A549 (cell line): ENCODE data around the gene SRD5A3. TPM values are rescaled to one million over a fixed set of nuclear protein-coding genes. Genes with fewer than 3 reads are reported as not detected.

Source experiments
- ATAC-seq, 2 experiments: fragments of 200-7000 bp in 1 of 2; fragments of >200 bp in 1 of 2; cut with Nextera tagmentation in 1 of 2; cut with Tn5 transposase in 1 of 2; 3 replicates each; pipeline versions ENCODE4 v1.8.0 to v1.9.1; 2018 to 2020; ENCODE audit warnings: mild to moderate bottlenecking in 1 of 2, moderate library complexity in 1 of 2
- CTCF ChIA-PET: fragments of 300-600 bp; sonication (Branson Sonifier 250); formaldehyde crosslinking; extraction: SDS; loops from one replicate; lab custom pipeline; 2021; ENCODE audit warnings: antibody characterized with exemption, inconsistent platforms; lab: Yijun Ruan, JAX
- POLR2A ChIA-PET: fragments of 350-600 bp; formaldehyde crosslinking; extraction: SDS; loops from one replicate; lab custom pipeline; 2021; ENCODE audit warnings: antibody characterized with exemption, inconsistent platforms; lab: Yijun Ruan, JAX
- DNase-seq, 2 experiments: peaks; one replicate each; pipeline versions ENCODE4 v3.0.0 to v3.0.0-alpha.2; 2011 to 2016; ENCODE audit warnings: low read depth in 1 of 2, low spot score in 1 of 2
- FAIRE-seq: peaks from 2 replicates; lab custom pipeline; 2011; peaks lifted over from hg19 to GRCh38; lab: Jason Lieb, UNC
- H3K27ac ChIP-seq, 2 experiments: fragments of >200 bp; sonication (Bioruptor Twin); formaldehyde crosslinking; 3 replicates each; pipeline ENCODE4 v1.5.1; 2016 to 2017
- H3K4me1 ChIP-seq: fragments of >200 bp; sonication (Bioruptor Twin); formaldehyde crosslinking; 3 replicates; pipeline ENCODE4 v1.6.1; 2016
- H3K4me2 ChIP-seq: fragments of >200 bp; sonication (Bioruptor Twin); formaldehyde crosslinking; 3 replicates; pipeline ENCODE4 v1.6.1; 2016
- H3K4me3 ChIP-seq: fragments of >200 bp; sonication (Bioruptor Twin); formaldehyde crosslinking; 3 replicates; pipeline ENCODE4 v1.5.1; 2016
- H3K9me3 ChIP-seq: fragments of >200 bp; sonication (Bioruptor Twin); formaldehyde crosslinking; 3 replicates; pipeline ENCODE4 v1.6.1; 2016
- CBX2 ChIP-seq: fragments of 200-600 bp; sonication (generic); IDR thresholded peaks from 2 replicates; pipeline ENCODE4 v1.6.1; 2016; ENCODE audit warnings: low read depth, mild to moderate bottlenecking, borderline replicate concordance
- CBX8 ChIP-seq: fragments of 200-600 bp; sonication (generic); IDR thresholded peaks from 2 replicates; pipeline ENCODE4 v1.6.1; 2016
- CEBPB ChIP-seq, 2 experiments: fragments of >200 bp in 1 of 2; sonication (Bioruptor Twin) in 1 of 2; formaldehyde crosslinking in 1 of 2; IDR thresholded peaks; 2 replicates each; pipeline ENCODE4 v1.6.1; 2012 to 2016
- EP300 ChIP-seq, 2 experiments: fragments of >200 bp; sonication (Bioruptor Twin); formaldehyde crosslinking; IDR thresholded peaks; 2 replicates in 1 of 2; 3 replicates in 1 of 2; pipeline ENCODE4 v1.6.1; 2016 to 2017
- ESRRA ChIP-seq: fragments of 150-350 bp; IDR thresholded peaks from 2 replicates; pipeline ENCODE4 v1.6.1; 2014; ENCODE audit warnings: mild to moderate bottlenecking, low read length, borderline replicate concordance
- HES2 ChIP-seq: fragments of >200 bp; sonication (Bioruptor Twin); formaldehyde crosslinking; IDR thresholded peaks from 2 replicates; pipeline ENCODE4 v1.6.1; 2016
- HOXB13 ChIP-seq: fragments of 250-450 bp; sonication (Bioruptor Pico); IDR thresholded peaks from 2 replicates; pipeline ENCODE4 v1.5.0; 2020; ENCODE audit warnings: low read depth, mild to moderate bottlenecking, moderate library complexity
- HOXB5 ChIP-seq: fragments of 250-450 bp; sonication (Bioruptor Pico); IDR thresholded peaks from 2 replicates; pipeline ENCODE4 v1.5.0; 2020; ENCODE audit warnings: mild to moderate bottlenecking, moderate library complexity
- KDM1A ChIP-seq: fragments of 200-600 bp; sonication (generic); IDR thresholded peaks from 2 replicates; pipeline ENCODE4 v1.6.1; 2016; ENCODE audit warnings: low read depth, mild to moderate bottlenecking
- KDM5A ChIP-seq: fragments of 200-600 bp; sonication (generic); IDR thresholded peaks from 2 replicates; pipeline ENCODE4 v1.6.1; 2016; ENCODE audit warnings: antibody characterized with exemption, mild to moderate bottlenecking
- NPAS2 ChIP-seq: fragments of 250-450 bp; sonication (Bioruptor Pico); IDR thresholded peaks from 2 replicates; pipeline ENCODE4 v1.8.0; 2022; ENCODE audit warnings: mild to moderate bottlenecking, moderate library complexity, borderline replicate concordance
- PHF8 ChIP-seq: fragments of 200-600 bp; sonication (generic); IDR thresholded peaks from 2 replicates; pipeline ENCODE4 v1.6.1; 2016; ENCODE audit warnings: low read depth, mild to moderate bottlenecking, antibody characterized with exemption, moderate library complexity, borderline replicate concordance
- RARB ChIP-seq: fragments of 250-450 bp; sonication (Bioruptor Pico); IDR thresholded peaks from 2 replicates; pipeline ENCODE4 v1.8.0; 2021; ENCODE audit warnings: mild to moderate bottlenecking, moderate library complexity
- REST ChIP-seq: fragments of 200-600 bp; sonication (generic); IDR thresholded peaks from 2 replicates; pipeline ENCODE4 v1.6.1; 2016; ENCODE audit warnings: antibody characterized with exemption, mild to moderate bottlenecking, moderate library complexity
- TFCP2L1 ChIP-seq: fragments of 250-450 bp; sonication (Bioruptor Pico); IDR thresholded peaks from 2 replicates; pipeline ENCODE4 v1.5.0; 2021; ENCODE audit warnings: mild to moderate bottlenecking
- ZNF302 ChIP-seq: fragments of 250-450 bp; sonication (Bioruptor Pico); IDR thresholded peaks from 2 replicates; pipeline ENCODE4 v1.9.0; 2021; ENCODE audit warnings: inconsistent platforms, mild to moderate bottlenecking, moderate library complexity
- WGBS: methylation state at CpG from one replicate; pipeline ENCODE4 v1.1.6; 2017; ENCODE audit errors: missing lambda C conversion rate; 5-methylcytosine and 5-hydroxymethylcytosine counted together
- polyA plus RNA-seq, 4 experiments: library from polyadenylated mRNA; depleted of rRNA in 3 of 4; stranded (reverse); fragments of >200 nt; fragmentation: RNase III in 1 of 4; extraction: RNeasy Plus Mini Kit Qiagen cat#74134 plus additional on column Dnase treatment in 1 of 4; gene quantifications; 2 replicates in 3 of 4; 3 replicates in 1 of 4; pipeline ENCODE4 v1.2.3, GENCODE V29; 2011 to 2017
- TF ChIP-seq, protein P1 (sequence below): fragments of >200 bp; sonication (Bioruptor Twin); formaldehyde crosslinking; IDR thresholded peaks from 3 replicates; pipeline ENCODE4 v1.5.1; 2016
- TF ChIP-seq, protein P2 (sequence below): IDR thresholded peaks from 2 replicates; pipeline ENCODE4 v1.6.1; 2012
- TF ChIP-seq, protein P3 (sequence below): fragments of 250-450 bp; sonication (Bioruptor Pico); IDR thresholded peaks from 2 replicates; pipeline ENCODE4 v1.5.0; 2020; ENCODE audit warnings: low read depth, mild to moderate bottlenecking, moderate library complexity

The SRD5A3 gene
- polyA plus RNA-seq, 2 of the 4 experiments (the other 2 are of a cell fraction), result 5.9 to 11.1 TPM

GRCh38 chr4:55346851-55347255 lies 811 bp downstream of the SRD5A3 start:
- ChIA-PET POLR2A (interaction anchor here (1.5 kb wide), 1 partner anchor 200 kb away, joined by 3 read pairs; the partner anchor contains the start of gene CLOCK), CTCF (interaction anchor here (0.6 to 2.7 kb wide), 13 partner anchors 9 to 360 kb away, joined by 3 to 17 read pairs (median 4); no protein-coding TSS in a partner anchor)
- 46% methylated on average over 15 of the region's 16 CpGs for WGBS

DNA sequence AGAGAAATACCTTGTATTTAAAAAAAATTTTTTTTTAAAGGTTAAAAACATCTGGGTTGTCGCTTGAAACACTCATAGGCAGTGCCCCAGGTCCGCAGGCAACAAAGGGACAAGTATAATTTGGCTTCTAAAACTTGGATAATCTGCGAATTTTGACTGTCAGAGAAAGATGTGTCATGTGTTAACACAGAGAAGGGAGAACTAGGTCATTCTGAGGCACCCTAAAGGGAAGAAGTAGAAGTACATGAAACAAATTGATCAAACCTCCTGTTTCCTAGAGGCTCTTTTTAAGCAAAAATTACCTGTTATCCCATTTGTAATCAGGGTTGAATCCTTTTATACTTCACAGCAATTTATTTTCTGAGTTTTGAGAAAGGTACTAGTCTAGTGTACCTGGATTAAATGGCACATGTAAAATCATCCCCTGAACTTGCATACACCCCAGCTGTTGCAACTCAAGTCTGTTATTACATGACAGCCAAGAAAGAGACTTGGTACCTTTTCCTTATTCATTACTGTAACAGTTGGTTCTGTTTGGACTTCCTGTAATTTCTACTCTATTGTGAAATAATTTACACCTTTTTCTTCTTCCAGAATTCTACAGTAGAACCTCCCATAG lies 1.7 kb downstream of the SRD5A3 start:
- H3K4me2 ChIP-seq, result peak overlapping the region; percentile 85; the same call in 1 of the 3 replicates
- no peak for ATAC-seq
- FAIRE-seq, result no peak
- ChIA-PET POLR2A (no interaction called here), CTCF (interaction anchor here (0.6 to 2.7 kb wide), 6 partner anchors 8 to 90 kb away, joined by 3 to 17 read pairs (median 5); no protein-coding TSS in a partner anchor)
- TF ChIP-seq ZNF302 (no peak), KDM5A (no peak), PHF8 (no peak), TFCP2L1 (CRISPR knock-in tag) (no peak), RARB (CRISPR knock-in tag) (no peak), HOXB5 (CRISPR knock-in tag) (no peak), ESRRA (no peak)
- TF ChIP-seq, protein P1, sequence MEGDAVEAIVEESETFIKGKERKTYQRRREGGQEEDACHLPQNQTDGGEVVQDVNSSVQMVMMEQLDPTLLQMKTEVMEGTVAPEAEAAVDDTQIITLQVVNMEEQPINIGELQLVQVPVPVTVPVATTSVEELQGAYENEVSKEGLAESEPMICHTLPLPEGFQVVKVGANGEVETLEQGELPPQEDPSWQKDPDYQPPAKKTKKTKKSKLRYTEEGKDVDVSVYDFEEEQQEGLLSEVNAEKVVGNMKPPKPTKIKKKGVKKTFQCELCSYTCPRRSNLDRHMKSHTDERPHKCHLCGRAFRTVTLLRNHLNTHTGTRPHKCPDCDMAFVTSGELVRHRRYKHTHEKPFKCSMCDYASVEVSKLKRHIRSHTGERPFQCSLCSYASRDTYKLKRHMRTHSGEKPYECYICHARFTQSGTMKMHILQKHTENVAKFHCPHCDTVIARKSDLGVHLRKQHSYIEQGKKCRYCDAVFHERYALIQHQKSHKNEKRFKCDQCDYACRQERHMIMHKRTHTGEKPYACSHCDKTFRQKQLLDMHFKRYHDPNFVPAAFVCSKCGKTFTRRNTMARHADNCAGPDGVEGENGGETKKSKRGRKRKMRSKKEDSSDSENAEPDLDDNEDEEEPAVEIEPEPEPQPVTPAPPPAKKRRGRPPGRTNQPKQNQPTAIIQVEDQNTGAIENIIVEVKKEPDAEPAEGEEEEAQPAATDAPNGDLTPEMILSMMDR, result no peak
- no peak overlapping the region for H3K27ac ChIP-seq
- peaks cover 10% of the 10 kb centered on the region; the same call in 1 of the 3 replicates for H3K4me1 ChIP-seq
- no peak for DNase-seq
- no peak overlapping the region for H3K4me3 ChIP-seq
- 90% methylated on average over 3 of the region's 3 CpGs for WGBS
- H3K9me3 ChIP-seq, result no peaks in the 10 kb centered on the region

More at GRCh38 chr4:55346851-55347255, 811 bp downstream of the SRD5A3 start:
- Histone ChIP-seq H3K4me2 (peak overlapping the region; percentile 85), H3K4me1 (peaks cover 10% of the 10 kb centered on the region; the same call in 1 of the 3 replicates), H3K4me3 (peak overlapping the region; percentile 47), H3K27ac (peak overlapping the region; percentile 94 to 99), H3K9me3 (no peaks in the 10 kb centered on the region)
- ATAC-seq (peak in 1 of 2 experiments; percentile 5; a peak in 3 of 6 replicates), FAIRE-seq (no peak), DNase-seq (no peak)
- TF ChIP-seq HOXB13 (CRISPR knock-in tag) (no peak), NPAS2 (no peak), EP300 (IDR thresholded peaks at IDR 0.05) (no peak), RARB (CRISPR knock-in tag) (no peak), CBX2 (no peak), CBX8 (no peak), ZNF302 (no peak), REST (no peak), KDM1A (no peak), HES2 (no peak), ESRRA (no peak), CEBPB (IDR thresholded peaks at IDR 0.05) (no peak)
- TF ChIP-seq, protein P2, sequence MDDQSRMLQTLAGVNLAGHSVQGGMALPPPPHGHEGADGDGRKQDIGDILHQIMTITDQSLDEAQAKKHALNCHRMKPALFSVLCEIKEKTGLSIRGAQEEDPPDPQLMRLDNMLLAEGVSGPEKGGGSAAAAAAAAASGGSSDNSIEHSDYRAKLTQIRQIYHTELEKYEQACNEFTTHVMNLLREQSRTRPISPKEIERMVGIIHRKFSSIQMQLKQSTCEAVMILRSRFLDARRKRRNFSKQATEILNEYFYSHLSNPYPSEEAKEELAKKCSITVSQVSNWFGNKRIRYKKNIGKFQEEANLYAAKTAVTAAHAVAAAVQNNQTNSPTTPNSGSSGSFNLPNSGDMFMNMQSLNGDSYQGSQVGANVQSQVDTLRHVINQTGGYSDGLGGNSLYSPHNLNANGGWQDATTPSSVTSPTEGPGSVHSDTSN, result no peak
- TF ChIP-seq, protein P3, sequence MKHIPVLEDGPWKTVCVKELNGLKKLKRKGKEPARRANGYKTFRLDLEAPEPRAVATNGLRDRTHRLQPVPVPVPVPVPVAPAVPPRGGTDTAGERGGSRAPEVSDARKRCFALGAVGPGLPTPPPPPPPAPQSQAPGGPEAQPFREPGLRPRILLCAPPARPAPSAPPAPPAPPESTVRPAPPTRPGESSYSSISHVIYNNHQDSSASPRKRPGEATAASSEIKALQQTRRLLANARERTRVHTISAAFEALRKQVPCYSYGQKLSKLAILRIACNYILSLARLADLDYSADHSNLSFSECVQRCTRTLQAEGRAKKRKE (CRISPR knock-in tag), result no peak
